CD4-positive, CD25-positive, alpha-beta regulatory T cell (primary cell): ENCODE data around the gene PTPRT. TPM values are rescaled to one million over a fixed set of nuclear protein-coding genes. Genes with fewer than 3 reads are reported as not detected.

Experiments
- ATAC-seq, 2 donors: fragments of 150-1000 bp; cut with Tn5 transposase; one replicate each; pipeline ENCODE4 v1.10.0; 2021; ENCODE audit warnings: low read depth in 2 of 2, moderate number of reproducible peaks in 2 of 2, moderate library complexity in 1 of 2
- DNase-seq, 3 donors: peaks; one replicate each; pipeline versions ENCODE4 v3.0.0 to v3.0.0-alpha.2; 2012 to 2022; ENCODE audit warnings: mixed read lengths in 1 of 3
- H3K27ac ChIP-seq: one replicate; pipeline ENCODE4 v1.7.0; 2013; ENCODE audit warnings: mild to moderate bottlenecking, low read length; ENCODE audit not compliant: insufficient read depth, poor library complexity, severe bottlenecking
- H3K27me3 ChIP-seq: one replicate; pipeline ENCODE4 v1.7.0; 2013; ENCODE audit warnings: low read length; ENCODE audit not compliant: control insufficient read depth, insufficient read depth
- H3K36me3 ChIP-seq: one replicate; pipeline ENCODE4 v1.7.0; 2013; ENCODE audit warnings: mild to moderate bottlenecking, low read length, moderate library complexity; ENCODE audit not compliant: control insufficient read depth, insufficient read depth
- H3K4me1 ChIP-seq: 2 replicates; pipeline ENCODE4 v1.7.0; 2013; ENCODE audit warnings: mild to moderate bottlenecking, low read length; ENCODE audit not compliant: insufficient read depth, control insufficient read depth, poor library complexity, severe bottlenecking
- H3K4me3 ChIP-seq: one replicate; pipeline ENCODE4 v1.7.0; 2013; ENCODE audit warnings: low read depth, mild to moderate bottlenecking, low read length, moderate library complexity
- H3K9me3 ChIP-seq, 2 experiments: 1 replicate in 1 of 2; 2 replicates in 1 of 2; pipeline ENCODE4 v1.7.0; 2013; ENCODE audit warnings: low read length in 2 of 2, mild to moderate bottlenecking in 1 of 2, moderate library complexity in 1 of 2; ENCODE audit not compliant: control insufficient read depth in 2 of 2
- H3K27ac Mint-ChIP-seq, 3 donors: one replicate each; pipeline ENCODE4 v1.8.0; 2020 to 2022; ENCODE audit warnings: mild to moderate bottlenecking in 3 of 3, mixed read lengths in 3 of 3, moderate library complexity in 2 of 3
- H3K27me3 Mint-ChIP-seq: one replicate; pipeline ENCODE4 v1.8.0; 2022; ENCODE audit warnings: mild to moderate bottlenecking, mixed read lengths
- H3K36me3 Mint-ChIP-seq: one replicate; pipeline ENCODE4 v1.8.0; 2020; ENCODE audit warnings: mixed read lengths
- H3K4me1 Mint-ChIP-seq, 4 donors: one replicate each; pipeline ENCODE4 v1.8.0; 2020 to 2022; ENCODE audit warnings: mixed read lengths in 4 of 4, mild to moderate bottlenecking in 1 of 4
- H3K4me3 Mint-ChIP-seq, 4 donors: one replicate each; pipeline ENCODE4 v1.8.0; 2020 to 2022; ENCODE audit warnings: mild to moderate bottlenecking in 4 of 4, mixed read lengths in 4 of 4, moderate library complexity in 3 of 4
- H3K9me3 Mint-ChIP-seq, 7 donors: one replicate each; pipeline ENCODE4 v1.8.0; 2020 to 2022; ENCODE audit warnings: mixed read lengths in 7 of 7, mild to moderate bottlenecking in 3 of 7, moderate library complexity in 2 of 7
- polyA plus RNA-seq, 4 donors: library from polyadenylated mRNA; unstranded; fragments of 300-500 nt; fragmentation: Illumina TruSeq; gene quantifications; one replicate each; pipeline ENCODE4 v1.2.3, GENCODE V29; 2021
- total RNA-seq: library from RNA; stranded (reverse); gene quantifications from one replicate; pipeline ENCODE4 v1.2.3, GENCODE V29; 2022

PTPRT gene
- total and polyA plus RNA-seq, 5 donors from 2014 or later: not detected

GRCh38 chr20:42846784-42847490 lies 342.8 kb downstream of the PTPRT start:
- no peaks in the 10 kb centered on the region for H3K27me3 Mint-ChIP-seq
- Histone ChIP-seq H3K4me3 (no peak overlapping the region), H3K36me3 (no peaks in the 10 kb centered on the region), H3K4me1 (no peaks in the 10 kb centered on the region), H3K27ac (no peak overlapping the region), H3K27me3 (no peaks in the 10 kb centered on the region), H3K9me3 (no peaks in the 10 kb centered on the region)
- ATAC-seq: no peak
- H3K4me1 Mint-ChIP-seq: no peaks in the 10 kb centered on the region
- no peak overlapping the region for H3K4me3 Mint-ChIP-seq
- peaks cover 0 to 4% (median 1%) of the 10 kb centered on the region in 7 donors for H3K9me3 Mint-ChIP-seq
- DNase-seq: no peak
- H3K36me3 Mint-ChIP-seq: no peaks in the 10 kb centered on the region
- peak overlapping the region in 1 of 3 donors; percentile 10 for H3K27ac Mint-ChIP-seq

- Histone ChIP-seq H3K4me3 (no peak overlapping the region), H3K27ac (no peak overlapping the region), H3K27me3 (no peaks in the 10 kb centered on the region), H3K36me3 (no peaks in the 10 kb centered on the region), H3K9me3 (no peaks in the 10 kb centered on the region), H3K4me1 (no peaks in the 10 kb centered on the region)
- Mint-ChIP-seq H3K4me1 (no peaks in the 10 kb centered on the region), H3K9me3 (peaks cover 0 to 4% (median 0%) of the 10 kb centered on the region in 7 donors), H3K27ac (no peak overlapping the region), H3K36me3 (no peaks in the 10 kb centered on the region), H3K27me3 (no peaks in the 10 kb centered on the region), H3K4me3 (no peak overlapping the region)
- DNase-seq (no peak), ATAC-seq (no peak)
Observed at GRCh38 chr20:42844751-42845150, 345.0 kb downstream of the PTPRT start.

- H3K4me3 ChIP-seq: no peak overlapping the region
- no peaks in the 10 kb centered on the region for H3K36me3 Mint-ChIP-seq
Observed at GRCh38 chr20:42837456-42837855, 352.2 kb downstream of the PTPRT start.

GRCh38 chr20:42836339-42836738 lies 353.4 kb downstream of the PTPRT start:
- Histone ChIP-seq H3K4me3 (no peak overlapping the region), H3K27me3 (no peaks in the 10 kb centered on the region), H3K4me1 (no peaks in the 10 kb centered on the region), H3K27ac (no peak overlapping the region), H3K9me3 (no peaks in the 10 kb centered on the region), H3K36me3 (no peaks in the 10 kb centered on the region)
- Mint-ChIP-seq H3K4me3 (no peak overlapping the region), H3K27me3 (no peaks in the 10 kb centered on the region), H3K27ac (no peak overlapping the region), H3K36me3 (no peaks in the 10 kb centered on the region), H3K9me3 (peaks cover 0 to 5% (median 2%) of the 10 kb centered on the region in 7 donors), H3K4me1 (no peaks in the 10 kb centered on the region)
- ATAC-seq (no peak), DNase-seq (no peak)

More at GRCh38 chr20:42837456-42837855, 352.2 kb downstream of the PTPRT start:
- H3K27ac ChIP-seq: no peak overlapping the region
- DNase-seq (no peak), ATAC-seq (no peak)
- H3K9me3 ChIP-seq: no peaks in the 10 kb centered on the region
- H3K36me3 ChIP-seq: no peaks in the 10 kb centered on the region
- H3K4me1 ChIP-seq: no peaks in the 10 kb centered on the region
- H3K4me1 Mint-ChIP-seq: no peaks in the 10 kb centered on the region
- H3K27me3 Mint-ChIP-seq: no peaks in the 10 kb centered on the region
- no peak overlapping the region for H3K4me3 Mint-ChIP-seq
- H3K27ac Mint-ChIP-seq: no peak overlapping the region
- H3K27me3 ChIP-seq: no peaks in the 10 kb centered on the region
- H3K9me3 Mint-ChIP-seq: peaks cover 0 to 2% (median 2%) of the 10 kb centered on the region in 7 donors

- Histone ChIP-seq H3K27ac (no peak overlapping the region), H3K9me3 (no peaks in the 10 kb centered on the region), H3K4me1 (no peaks in the 10 kb centered on the region), H3K27me3 (no peaks in the 10 kb centered on the region), H3K36me3 (no peaks in the 10 kb centered on the region), H3K4me3 (no peak overlapping the region)
- Mint-ChIP-seq H3K9me3 (peaks cover 0 to 9% (median 2%) of the 10 kb centered on the region in 7 donors), H3K27ac (no peak overlapping the region), H3K36me3 (no peaks in the 10 kb centered on the region), H3K4me1 (no peaks in the 10 kb centered on the region), H3K27me3 (no peaks in the 10 kb centered on the region), H3K4me3 (no peak overlapping the region)
- no peak for ATAC-seq
- DNase-seq: no peak
Observed at GRCh38 chr20:42807876-42808275, 381.8 kb downstream of the PTPRT start.

- no peak for ATAC-seq
- H3K4me1 Mint-ChIP-seq: no peaks in the 10 kb centered on the region
- H3K9me3 Mint-ChIP-seq: peaks cover 0 to 10% (median 3%) of the 10 kb centered on the region in 7 donors
- H3K36me3 ChIP-seq: no peaks in the 10 kb centered on the region
- no peaks in the 10 kb centered on the region for H3K27me3 Mint-ChIP-seq
- H3K27me3 ChIP-seq: no peaks in the 10 kb centered on the region
- DNase-seq: no peak
- no peak overlapping the region for H3K27ac Mint-ChIP-seq
- no peak overlapping the region for H3K4me3 Mint-ChIP-seq
- H3K9me3 ChIP-seq: no peaks in the 10 kb centered on the region
- H3K36me3 Mint-ChIP-seq: no peaks in the 10 kb centered on the region
- no peak overlapping the region for H3K4me3 ChIP-seq
- no peak overlapping the region for H3K27ac ChIP-seq
- H3K4me1 ChIP-seq: no peaks in the 10 kb centered on the region
Observed at GRCh38 chr20:42795111-42795695, 394.5 kb downstream of the PTPRT start.

DNA sequence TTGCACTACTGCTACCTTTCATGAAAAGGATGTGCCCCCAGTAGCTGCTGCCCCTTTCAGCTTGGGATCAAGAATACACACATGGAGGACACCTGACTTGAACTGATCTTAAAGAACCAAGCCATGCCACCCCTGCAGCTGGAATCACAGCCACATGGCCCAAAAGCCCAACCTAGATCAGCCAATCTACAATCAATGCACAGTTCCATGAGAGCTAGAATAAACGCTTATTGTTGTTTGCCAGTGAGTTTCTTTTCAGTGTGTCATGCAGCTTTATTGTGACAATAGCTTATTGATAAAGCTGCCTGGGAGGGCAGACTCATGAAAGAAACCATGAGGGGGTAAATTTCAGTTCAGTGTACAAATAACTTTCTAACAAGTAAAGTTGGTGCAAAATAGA lies 397.7 kb downstream of the PTPRT start:
- Histone ChIP-seq H3K9me3 (no peaks in the 10 kb centered on the region), H3K4me1 (no peaks in the 10 kb centered on the region), H3K27ac (no peak overlapping the region), H3K27me3 (no peaks in the 10 kb centered on the region), H3K4me3 (no peak overlapping the region), H3K36me3 (no peaks in the 10 kb centered on the region)
- no peaks in the 10 kb centered on the region for H3K4me1 Mint-ChIP-seq
- peaks cover 0 to 10% (median 3%) of the 10 kb centered on the region in 7 donors for H3K9me3 Mint-ChIP-seq
- no peak overlapping the region for H3K27ac Mint-ChIP-seq
- H3K4me3 Mint-ChIP-seq: no peak overlapping the region
- DNase-seq (no peak), ATAC-seq (no peak)
- H3K36me3 Mint-ChIP-seq: no peaks in the 10 kb centered on the region
- H3K27me3 Mint-ChIP-seq: no peaks in the 10 kb centered on the region

GRCh38 chr20:42790111-42790510 lies 399.6 kb downstream of the PTPRT start:
- no peak overlapping the region for H3K27ac Mint-ChIP-seq
- H3K27me3 ChIP-seq: no peaks in the 10 kb centered on the region
- no peaks in the 10 kb centered on the region for H3K4me1 ChIP-seq
- H3K27ac ChIP-seq: no peak overlapping the region
- H3K9me3 ChIP-seq: no peaks in the 10 kb centered on the region
- H3K36me3 ChIP-seq: no peaks in the 10 kb centered on the region
- no peak overlapping the region for H3K4me3 Mint-ChIP-seq
- H3K27me3 Mint-ChIP-seq: no peaks in the 10 kb centered on the region
- H3K9me3 Mint-ChIP-seq: peaks cover under 1 to 4% (median 2%) of the 10 kb centered on the region in 7 donors
- no peak overlapping the region for H3K4me3 ChIP-seq
- H3K36me3 Mint-ChIP-seq: no peaks in the 10 kb centered on the region
- H3K4me1 Mint-ChIP-seq: no peaks in the 10 kb centered on the region
- DNase-seq (no peak), ATAC-seq (no peak)
